BJ (cell line): ENCODE data around the gene SLC6A5. TPM values are rescaled to one million over a fixed set of nuclear protein-coding genes. Genes with fewer than 3 reads are reported as not detected.

Experiments used
- CTCF ChIA-PET: fragments of 350-600 bp; formaldehyde crosslinking; extraction: SDS; loops from one replicate; lab custom pipeline; 2021; ENCODE audit warnings: antibody characterized with exemption, inconsistent platforms; lab: Yijun Ruan, JAX
- POLR2A ChIA-PET: fragments of 300-600 bp; sonication (Branson Sonifier 250); formaldehyde crosslinking; extraction: SDS; loops from one replicate; lab custom pipeline; 2021; ENCODE audit warnings: antibody characterized with exemption; lab: Charles Lee
- DNase-seq: peaks from one replicate; pipeline ENCODE4 v3.0.0-alpha.2; 2011; ENCODE audit warnings: low read depth
- H3K27me3 ChIP-seq: 2 replicates; pipeline ENCODE4 v1.6.0; 2011; ENCODE audit warnings: low read length; ENCODE audit not compliant: control insufficient read depth, insufficient read depth
- H3K36me3 ChIP-seq: 2 replicates; pipeline ENCODE4 v1.5.1; 2011; ENCODE audit warnings: low read length; ENCODE audit not compliant: control insufficient read depth, insufficient read depth
- H3K4me3 ChIP-seq: 2 replicates; pipeline ENCODE4 v1.5.1; 2011; ENCODE audit warnings: low read depth, mild to moderate bottlenecking, control low read depth, low read length
- polyA plus RNA-seq: library from polyadenylated mRNA; depleted of rRNA; stranded (reverse); fragments of >200 nt; gene quantifications from 2 replicates; pipeline ENCODE4 v1.2.3, GENCODE V29; 2011
- TF ChIP-seq, protein P1 (sequence below): IDR thresholded peaks from 2 replicates; pipeline ENCODE4 v1.5.1; 2011; ENCODE audit warnings: low read depth, mild to moderate bottlenecking, control low read depth, inconsistent platforms, low read length, moderate library complexity; ENCODE audit not compliant: insufficient read depth

SLC6A5 gene
- polyA plus RNA-seq, 1 experiment = not detected

DNA sequence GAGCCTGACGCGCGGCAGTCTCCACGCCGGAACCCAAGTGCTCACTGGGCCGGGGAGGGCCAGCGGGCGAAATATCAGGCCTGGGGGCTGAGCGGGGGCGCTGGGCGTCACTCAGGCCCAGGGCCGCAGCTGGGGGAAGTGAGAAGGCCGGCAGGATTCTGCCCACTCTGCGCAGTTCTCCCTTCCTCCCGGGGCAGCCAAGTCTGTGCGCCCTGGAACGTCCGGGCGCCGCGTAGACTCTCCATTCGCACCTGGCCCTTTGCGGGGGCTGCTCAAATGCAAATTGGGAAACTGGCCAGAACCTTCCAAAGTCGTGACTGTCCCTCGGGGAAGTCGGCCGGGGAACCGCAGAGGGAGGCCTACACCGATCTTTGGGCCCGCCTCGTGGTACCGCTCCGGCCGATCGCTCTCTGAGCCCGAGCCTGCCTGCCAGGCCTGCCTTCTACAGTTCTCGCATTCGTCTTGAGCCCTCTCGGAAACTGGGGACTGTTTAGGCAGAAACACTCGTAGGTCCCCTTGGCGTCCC lies 2.2 kb upstream of the SLC6A5 start:
- Histone ChIP-seq H3K36me3 (no peaks in the 10 kb centered on the region), H3K27me3 (peaks cover 42% of the 10 kb centered on the region), H3K4me3 (no peak overlapping the region)
- DNase-seq = no peak
- ChIA-PET CTCF (interaction anchor here (1.8 kb wide), 1 partner anchor 13 kb away, joined by 7 read pairs; no protein-coding TSS in a partner anchor), POLR2A (no interaction called here)
- TF ChIP-seq, protein P1, sequence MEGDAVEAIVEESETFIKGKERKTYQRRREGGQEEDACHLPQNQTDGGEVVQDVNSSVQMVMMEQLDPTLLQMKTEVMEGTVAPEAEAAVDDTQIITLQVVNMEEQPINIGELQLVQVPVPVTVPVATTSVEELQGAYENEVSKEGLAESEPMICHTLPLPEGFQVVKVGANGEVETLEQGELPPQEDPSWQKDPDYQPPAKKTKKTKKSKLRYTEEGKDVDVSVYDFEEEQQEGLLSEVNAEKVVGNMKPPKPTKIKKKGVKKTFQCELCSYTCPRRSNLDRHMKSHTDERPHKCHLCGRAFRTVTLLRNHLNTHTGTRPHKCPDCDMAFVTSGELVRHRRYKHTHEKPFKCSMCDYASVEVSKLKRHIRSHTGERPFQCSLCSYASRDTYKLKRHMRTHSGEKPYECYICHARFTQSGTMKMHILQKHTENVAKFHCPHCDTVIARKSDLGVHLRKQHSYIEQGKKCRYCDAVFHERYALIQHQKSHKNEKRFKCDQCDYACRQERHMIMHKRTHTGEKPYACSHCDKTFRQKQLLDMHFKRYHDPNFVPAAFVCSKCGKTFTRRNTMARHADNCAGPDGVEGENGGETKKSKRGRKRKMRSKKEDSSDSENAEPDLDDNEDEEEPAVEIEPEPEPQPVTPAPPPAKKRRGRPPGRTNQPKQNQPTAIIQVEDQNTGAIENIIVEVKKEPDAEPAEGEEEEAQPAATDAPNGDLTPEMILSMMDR = no peak

DNA sequence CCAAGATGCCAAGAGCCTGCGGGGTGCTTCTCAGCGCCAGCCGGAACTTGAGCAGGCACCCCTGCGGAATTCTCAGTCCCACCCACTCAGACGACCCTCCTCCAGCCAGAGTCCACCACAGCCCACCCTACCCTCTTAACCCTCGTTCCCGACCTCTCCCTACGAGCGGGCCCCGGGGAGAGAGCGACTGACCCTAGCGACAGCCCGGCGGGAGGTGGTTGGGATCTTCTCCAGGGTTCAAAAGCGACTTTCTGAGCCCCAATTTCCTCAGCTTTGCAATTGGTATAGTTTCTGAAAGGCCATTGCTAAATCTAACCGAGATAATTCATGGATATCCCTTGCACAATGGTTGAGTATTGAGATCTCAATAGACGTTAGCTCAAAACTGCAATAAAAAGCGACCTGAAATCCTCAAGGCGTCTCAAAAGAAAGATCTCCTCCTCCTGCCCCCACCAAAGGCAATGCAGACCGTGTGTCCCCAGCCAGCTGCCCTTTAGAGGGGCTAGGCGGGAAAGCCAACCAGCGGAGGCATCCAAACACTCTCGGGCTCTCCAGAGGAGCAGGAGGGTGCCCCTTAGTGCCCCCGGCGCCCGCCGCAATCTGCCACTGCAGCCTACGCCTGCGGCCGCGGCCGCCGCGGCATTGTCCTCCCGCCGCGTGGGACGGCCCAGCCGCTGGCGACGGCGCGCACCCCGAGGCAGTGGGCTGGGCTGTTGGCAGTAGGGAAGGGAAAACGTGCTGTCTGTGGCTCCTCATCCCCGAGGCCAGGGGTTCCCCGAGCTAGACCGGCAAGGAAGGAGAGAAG lies 1.5 kb upstream of the SLC6A5 start:
- no peak overlapping the region for H3K4me3 ChIP-seq
- POLR2A ChIA-PET = no interaction called here
- H3K27me3 ChIP-seq = peaks cover 45% of the 10 kb centered on the region
- no peak for DNase-seq
- TF ChIP-seq, protein P1 = no peak
- no peaks in the 10 kb centered on the region for H3K36me3 ChIP-seq
- CTCF ChIA-PET = interaction anchor here (0.6 to 1.8 kb wide), 2 partner anchors 12 to 31 kb away, joined by 4 to 7 read pairs; no protein-coding TSS in a partner anchor

DNA sequence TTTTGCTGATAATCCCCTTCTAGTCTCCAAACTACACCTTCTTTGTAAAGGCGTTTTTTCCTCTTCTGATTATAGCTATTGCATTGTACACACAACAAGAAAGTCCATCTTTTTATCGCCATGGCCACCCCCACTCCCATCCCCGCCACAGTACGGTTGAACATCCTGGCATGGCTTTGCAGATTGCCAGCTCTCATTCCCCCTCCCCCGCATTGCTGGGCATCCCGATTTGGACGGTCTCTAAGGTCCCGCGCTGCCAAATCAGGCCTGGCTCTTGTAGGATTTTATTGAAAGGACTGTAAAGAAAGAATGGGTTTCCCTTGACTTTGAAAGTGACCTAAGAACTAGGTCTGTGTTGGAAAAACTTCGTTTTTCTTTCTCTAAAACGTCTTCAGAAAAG lies 916 bp upstream of the SLC6A5 start:
- Histone ChIP-seq H3K36me3 (no peaks in the 10 kb centered on the region), H3K27me3 (peaks cover 50% of the 10 kb centered on the region), H3K4me3 (no peak overlapping the region)
- ChIA-PET POLR2A (no interaction called here), CTCF (interaction anchor here (0.6 to 1.8 kb wide), 2 partner anchors 12 to 31 kb away, joined by 4 to 7 read pairs; no protein-coding TSS in a partner anchor)
- TF ChIP-seq, protein P1 = no peak
- DNase-seq = no peak

DNA sequence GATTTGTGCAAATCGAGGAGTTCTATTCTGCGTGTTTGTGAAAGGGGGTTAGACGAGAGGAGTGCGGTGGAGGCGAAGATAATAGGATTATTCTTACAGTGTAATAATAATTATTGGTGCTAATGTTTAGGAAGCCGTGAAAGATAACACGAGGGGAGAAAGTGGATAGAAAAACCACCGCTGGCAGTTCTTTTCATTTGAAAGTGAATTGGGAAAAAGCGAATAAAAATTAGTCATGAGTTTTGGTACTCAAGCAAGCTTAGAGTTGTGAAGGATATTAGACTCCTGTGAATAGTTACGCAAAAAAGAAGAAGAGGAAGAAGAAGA lies 575 bp downstream of the SLC6A5 start:
- TF ChIP-seq, protein P1 = no peak
- no peaks in the 10 kb centered on the region for H3K36me3 ChIP-seq
- CTCF ChIA-PET = interaction anchor here (1.9 to 2.0 kb wide), 2 partner anchors 10 to 203 kb away, joined by 6 to 11 read pairs; no protein-coding TSS in a partner anchor
- no peak for DNase-seq
- POLR2A ChIA-PET = no interaction called here
- H3K27me3 ChIP-seq = peaks cover 61% of the 10 kb centered on the region
- H3K4me3 ChIP-seq = no peak overlapping the region

DNA sequence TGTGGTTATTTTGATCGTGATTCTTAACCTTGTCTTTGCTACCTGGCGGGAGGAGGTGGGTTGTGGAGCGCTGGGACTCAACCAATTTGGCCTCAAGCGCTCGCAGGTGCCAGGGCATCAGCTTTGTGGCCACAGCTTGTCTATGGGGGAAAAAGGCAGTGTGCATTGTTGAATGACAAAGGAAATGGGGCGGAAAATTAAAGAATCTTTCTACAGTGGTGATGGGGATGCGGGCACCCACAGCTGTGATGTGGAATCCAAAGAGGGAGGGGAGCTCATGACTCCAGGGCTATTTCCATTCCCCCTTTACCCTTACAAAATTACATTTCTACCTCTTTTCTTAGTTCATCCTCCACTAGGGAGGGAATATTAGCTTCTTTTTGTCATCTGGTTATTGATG lies 1.1 kb downstream of the SLC6A5 start:
- ChIA-PET CTCF (interaction anchor here (1.9 to 2.0 kb wide), 2 partner anchors 9 to 203 kb away, joined by 6 to 11 read pairs; no protein-coding TSS in a partner anchor), POLR2A (no interaction called here)
- H3K36me3 ChIP-seq = no peaks in the 10 kb centered on the region
- TF ChIP-seq, protein P1 = no peak
- H3K27me3 ChIP-seq = peaks cover 65% of the 10 kb centered on the region
- DNase-seq = no peak
- H3K4me3 ChIP-seq = no peak overlapping the region
